NCI-H1048 (cell line): ENCODE data around the gene CHURC1.
"Not testable (repeated sequence)": the region's sequence is repeated elsewhere in the genome, so short reads cannot be mapped to it uniquely, and the experiment has no call there.

Experiments
- DNase-seq: peaks from one replicate; lab custom pipeline; 2025; lab: John Stamatoyannopoulos, UW

The CHURC1 gene

DNA sequence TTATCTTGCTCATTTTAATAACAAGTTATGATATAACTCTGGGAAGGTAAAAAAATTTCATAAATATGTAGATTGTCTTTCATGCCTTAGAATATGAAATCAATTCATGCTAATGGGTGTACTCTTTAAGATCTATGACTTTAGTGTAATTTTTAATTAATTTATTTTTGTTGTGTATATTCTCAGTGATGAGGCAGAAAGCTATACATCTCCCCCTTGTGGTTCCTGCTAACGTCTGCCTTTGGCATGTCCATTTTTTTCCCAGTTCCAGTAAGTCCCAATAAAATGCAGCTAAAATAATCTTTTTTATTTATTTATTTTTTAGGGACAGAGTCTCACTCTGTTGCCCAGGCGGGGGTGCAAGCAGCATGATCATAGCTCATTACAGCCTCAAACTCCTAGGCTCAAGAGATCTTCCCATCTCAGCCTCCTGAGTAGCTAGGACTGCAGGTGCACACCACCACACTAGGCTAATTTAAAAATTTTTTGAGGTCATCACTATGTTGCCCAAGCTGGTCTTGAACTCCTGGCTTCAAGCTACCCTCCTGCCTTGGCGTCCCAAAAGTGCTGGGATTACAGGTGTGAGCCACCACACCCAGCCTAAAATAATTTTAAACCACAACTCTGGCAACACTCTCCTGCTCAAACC, 3.3 kb upstream of the CHURC1 start:
- DNase-seq: no peak

DNA sequence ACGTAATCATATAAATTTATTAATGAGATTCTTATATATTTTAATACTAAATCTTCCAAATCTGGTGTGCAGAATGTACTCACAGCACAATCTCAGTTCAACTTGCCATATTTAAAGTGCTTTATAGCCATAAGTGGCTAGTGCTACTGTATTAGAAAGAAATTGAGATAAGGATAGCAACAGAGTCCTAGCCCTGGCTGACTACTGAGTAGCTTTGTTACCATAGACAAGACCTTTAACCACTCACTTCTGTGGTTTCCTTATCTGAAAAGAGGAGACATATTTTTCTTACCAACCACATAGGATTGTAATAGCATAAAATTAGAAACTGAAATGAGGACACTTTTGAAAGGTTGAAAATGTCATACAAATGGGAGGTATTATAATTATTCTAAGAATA, 2.0 kb upstream of the CHURC1 start:
- no peak for DNase-seq

DNA sequence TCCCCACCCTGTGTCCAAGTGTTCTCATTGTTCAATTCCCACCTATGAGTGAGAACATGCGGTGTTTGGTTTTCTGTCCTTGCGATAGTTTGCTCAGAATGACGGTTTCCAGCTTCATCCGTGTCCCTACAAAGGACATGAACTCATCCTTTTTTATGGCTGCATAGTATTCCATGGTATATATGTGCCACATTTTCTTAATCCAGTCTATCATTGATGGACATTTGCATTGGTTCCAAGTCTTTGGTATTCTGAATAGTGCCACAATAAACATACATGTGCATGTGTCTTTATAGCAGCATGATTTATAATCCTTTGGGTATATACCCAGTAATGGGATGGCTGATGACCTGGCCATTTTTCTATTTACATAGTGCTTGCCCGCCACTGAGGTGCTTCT, 778 bp upstream of the CHURC1 start:
- DNase-seq: not testable (repeated sequence)

DNA sequence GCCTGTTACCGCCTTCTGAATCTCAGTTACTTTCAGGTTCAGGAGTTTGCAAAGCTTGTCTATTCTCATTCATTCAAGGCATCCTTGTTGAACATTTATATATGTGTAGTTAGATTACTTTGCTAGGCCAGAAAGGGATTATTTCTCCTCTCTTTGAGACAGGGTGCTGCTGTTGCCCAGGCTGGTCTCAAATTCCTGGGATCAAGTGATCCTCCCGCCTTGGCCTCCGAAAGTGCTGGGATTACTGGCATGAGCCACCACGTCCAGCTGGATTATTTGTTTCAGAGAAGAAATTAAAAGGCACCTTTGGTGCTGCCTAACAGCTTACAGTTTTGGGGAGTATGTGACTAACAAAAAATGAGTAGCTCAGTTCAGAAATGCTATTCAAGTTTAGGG, 772 bp downstream of the CHURC1 start:
- DNase-seq: no peak

DNA sequence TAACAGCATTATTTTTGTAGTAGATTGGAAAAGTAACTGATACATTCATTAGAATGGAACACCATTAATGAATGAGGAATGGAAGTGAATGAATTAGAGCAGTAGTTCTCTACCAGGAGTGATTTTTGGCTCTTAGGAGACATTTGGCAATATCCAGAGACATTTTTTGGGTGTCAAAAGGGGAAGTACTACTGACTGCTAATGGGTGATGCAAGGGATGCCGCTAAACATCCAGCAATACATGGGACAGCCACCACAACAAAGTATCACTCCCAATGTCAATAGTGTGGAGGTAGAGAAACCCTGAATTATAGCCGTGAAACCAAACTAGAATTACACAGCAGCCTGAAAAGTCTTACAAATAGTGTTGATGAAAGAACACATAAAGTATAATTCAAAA, 1.5 kb downstream of the CHURC1 start:
- DNase-seq: no peak

DNA sequence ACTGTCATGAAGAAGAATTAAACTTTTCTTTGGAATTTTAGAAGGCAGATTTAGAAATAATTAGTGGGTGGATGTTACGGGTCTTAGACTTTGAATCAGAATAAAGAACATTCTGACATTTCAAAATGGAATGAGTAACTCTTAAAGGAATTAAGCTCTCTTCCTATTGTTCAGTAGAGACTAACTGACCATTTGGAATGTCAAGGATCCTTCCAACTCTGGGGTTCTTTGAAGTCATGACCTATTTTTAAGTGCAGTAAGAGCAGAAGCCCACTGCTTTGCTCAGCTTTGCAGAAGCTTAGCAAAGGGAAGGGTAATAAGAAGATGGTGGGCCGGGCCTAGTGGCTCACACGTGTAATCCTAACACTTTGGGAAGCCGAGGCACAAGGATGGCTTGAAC, 4.0 kb downstream of the CHURC1 start:
- no peak for DNase-seq

DNA sequence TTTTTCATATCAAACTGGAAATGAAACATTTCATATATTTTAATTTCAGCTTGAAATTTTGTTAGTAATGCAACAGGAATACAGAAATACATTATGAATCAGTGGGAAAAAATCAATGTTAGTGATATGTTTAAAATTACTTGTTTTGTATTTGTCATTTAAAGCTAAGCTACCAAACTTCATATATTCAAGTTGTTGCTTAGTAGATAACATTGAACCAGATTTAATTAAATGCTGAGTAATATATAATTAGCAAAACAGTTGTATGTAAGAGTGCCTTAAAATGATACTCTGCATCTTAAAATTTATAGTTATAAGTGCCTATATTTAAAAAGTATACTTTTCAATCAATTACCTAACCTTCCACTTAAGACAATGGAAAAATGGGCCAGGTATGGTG, 5.0 kb downstream of the CHURC1 start:
- no peak for DNase-seq

DNA sequence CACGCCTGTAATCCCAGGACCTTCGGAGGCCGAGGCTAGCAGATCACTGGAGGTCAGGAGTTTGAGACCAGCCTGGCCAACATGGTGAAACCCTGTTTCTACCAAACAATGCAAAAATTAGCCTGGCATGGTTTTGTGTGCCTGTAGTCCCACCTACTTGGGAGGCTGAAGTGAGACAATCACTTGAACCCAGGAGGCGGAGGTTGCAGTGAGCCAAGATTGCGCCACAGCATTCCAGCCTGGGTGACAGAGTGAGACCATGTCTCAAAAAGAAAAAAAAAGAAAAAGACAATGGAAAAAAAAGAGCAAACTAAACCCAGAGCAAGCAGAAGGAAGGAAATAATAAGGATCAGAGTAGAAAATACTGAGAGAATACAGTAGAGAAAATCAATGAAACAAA, 5.4 kb downstream of the CHURC1 start:
- DNase-seq: no peak

DNA sequence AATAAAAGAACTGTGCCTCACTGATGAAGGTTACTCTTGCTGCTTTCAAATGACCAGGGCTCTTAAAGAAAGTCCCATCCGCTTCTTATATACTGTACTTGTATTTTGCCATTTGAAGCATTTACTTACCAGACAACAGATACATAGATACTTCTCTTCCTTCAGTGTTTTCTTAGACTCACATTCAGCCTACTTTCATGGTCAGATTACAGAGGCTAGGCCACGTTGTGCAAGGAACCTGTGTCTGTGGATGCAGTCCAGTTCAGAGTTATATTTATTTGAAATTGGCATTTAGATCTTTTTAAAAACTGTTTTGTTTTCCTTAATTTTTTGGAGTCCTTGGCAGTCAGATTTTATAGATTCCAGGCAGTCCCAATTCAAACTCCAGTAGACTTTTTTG, 6.2 kb downstream of the CHURC1 start:
- no peak for DNase-seq

DNA sequence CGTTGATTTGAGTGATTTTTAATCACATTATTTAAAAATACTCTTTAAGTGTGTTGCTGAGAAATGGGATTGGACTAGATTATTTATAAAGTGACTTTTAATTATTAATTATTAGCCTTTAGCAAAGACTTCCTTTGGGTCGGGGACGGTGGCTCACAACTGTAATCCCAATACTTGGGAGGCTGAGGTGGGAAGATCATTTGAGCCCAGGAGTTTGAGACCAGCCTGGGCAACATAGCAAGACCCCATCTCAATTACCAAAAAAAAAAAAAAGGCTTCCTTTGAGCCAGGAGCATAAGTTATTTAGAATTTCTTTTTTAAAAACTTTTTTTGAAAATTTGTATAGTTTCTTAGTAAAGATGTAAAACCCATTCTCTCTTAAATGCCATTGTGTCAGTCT, 8.8 kb downstream of the CHURC1 start:
- DNase-seq: no peak

DNA sequence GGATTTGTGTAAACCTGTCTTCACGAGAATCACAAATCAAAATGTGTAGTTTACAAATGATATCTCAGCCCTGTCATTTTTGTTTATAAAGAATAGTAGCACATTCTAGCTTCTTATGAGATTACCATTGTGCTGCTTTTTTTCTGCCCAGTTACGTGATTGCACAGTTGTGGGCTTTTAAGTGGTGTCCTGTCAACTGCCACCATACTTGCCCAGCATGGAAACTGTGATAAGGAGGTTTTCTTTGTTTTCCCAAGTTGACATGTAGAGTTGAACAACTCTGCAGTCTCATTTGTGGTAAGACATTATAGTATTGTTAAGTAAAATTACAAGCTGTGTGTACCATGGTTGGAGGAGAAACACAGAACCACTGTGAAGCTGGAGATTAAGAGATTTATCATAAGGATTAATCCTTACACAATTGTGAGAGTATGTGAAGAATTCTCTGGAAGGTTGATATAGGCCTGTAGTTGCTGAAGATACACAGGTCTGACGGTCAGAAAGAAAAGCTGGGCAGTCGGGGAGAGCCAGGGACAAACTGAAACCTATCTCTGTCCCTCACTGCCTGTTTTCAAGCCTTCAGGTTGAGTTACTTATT, 12.2 kb downstream of the CHURC1 start:
- DNase-seq: no peak

DNA sequence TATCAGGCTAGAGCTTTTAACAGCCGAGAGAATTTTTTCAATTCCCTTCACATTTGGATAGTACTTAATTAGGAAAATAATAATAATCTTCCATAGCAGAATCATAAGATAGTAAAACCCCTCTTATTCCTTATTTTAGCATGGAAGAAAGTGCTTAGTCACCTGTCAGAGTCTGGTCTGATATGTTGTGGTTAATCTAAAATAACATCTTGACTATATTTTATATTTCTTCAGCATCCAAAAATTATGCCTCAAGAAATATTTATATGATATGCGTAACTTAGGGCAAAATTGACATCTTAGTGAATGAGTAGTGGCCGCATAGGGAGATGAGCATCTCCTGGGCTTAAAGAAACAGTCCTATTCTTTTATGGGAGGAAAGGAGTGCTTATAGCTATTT, 12.8 kb downstream of the CHURC1 start:
- DNase-seq: no peak

DNA sequence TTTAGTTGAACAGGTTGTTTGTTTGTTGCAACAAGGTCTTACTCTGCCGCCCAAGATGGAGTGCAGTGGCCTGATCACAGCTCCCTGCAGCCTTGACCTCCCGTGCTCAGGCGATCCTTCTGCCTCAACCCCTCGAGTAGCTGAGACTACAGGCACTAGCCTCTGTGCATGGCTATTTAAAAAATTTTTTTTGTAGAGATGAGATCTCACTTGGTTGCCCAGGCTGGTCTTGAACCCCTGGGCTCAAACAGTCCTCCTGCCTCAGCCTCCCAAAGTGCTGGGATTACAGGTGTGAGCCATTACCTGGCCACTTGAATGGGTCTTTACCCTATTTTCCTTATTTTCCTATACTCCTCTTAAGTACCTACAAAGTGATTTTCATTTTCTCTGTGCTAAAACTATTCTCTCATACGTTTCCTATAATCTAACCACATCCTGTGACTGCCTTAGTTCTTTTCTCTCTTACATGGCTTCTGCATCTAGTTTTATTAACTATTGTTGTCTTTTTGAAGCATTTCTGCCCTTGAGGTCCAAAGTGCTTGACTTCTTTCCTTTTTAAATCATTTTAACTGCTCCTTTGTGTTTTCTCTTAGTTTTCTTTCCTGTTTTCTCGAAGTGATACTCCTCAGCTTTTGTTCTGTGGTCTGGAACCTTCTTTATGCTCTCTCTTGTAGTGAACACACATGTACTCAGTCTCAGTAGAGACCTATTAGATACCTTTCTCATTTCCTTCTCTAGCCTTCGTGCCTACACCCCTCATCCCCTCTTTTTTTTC, 14.2 kb downstream of the CHURC1 start:
- DNase-seq: no peak

DNA sequence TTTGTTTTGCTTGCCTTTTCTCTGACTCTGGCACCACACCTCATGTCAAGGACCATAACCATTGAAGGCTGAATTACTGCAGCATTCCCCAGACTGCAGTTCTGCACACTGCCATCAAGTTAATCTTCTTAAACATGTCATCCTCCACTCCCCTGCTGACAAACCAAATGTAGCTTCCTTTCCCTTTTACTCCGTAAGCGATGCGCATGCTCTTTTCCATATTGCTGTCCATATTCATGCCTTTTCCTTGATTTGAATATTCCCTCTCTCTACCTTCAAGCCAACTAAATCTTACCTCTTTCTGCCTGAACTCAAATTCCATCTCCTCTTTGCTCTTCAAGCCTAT, 14.7 kb downstream of the CHURC1 start:
- DNase-seq: no peak

DNA sequence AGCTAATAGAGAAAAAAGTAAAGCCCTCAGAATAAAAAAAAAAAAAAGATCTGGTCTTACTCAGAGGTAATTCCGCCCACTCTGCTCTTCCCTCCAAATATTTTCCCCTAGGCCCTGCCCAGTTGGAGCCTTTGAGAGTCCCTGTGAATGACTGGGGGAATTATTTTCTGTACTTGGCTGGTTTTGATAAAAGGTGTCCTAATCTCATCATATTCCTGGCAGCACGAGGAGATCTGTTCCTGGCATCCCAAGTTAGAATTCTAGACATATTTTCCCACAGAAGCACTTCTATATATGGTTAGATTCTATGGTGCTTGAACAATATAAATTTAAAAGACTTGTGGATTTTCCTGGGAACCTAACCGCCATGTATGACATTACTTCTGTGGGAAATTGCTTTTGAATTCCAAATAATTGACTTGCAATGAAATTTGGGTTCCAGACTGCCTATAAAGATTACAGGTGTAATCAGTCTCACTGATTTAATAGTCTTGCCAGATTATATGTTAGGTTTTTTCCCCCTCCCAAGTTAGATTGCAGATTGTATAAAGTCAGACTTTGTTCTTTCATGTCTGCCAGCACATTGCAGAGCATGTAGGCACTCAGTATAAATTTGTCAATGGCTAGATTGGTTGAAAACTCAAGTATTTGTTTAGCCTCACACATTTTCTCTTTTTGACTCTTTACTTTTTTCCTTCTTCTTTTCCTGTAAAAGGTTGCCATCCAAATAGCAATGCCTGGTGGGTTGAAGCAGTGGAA, 16.0 kb downstream of the CHURC1 start:
- no peak for DNase-seq

DNA sequence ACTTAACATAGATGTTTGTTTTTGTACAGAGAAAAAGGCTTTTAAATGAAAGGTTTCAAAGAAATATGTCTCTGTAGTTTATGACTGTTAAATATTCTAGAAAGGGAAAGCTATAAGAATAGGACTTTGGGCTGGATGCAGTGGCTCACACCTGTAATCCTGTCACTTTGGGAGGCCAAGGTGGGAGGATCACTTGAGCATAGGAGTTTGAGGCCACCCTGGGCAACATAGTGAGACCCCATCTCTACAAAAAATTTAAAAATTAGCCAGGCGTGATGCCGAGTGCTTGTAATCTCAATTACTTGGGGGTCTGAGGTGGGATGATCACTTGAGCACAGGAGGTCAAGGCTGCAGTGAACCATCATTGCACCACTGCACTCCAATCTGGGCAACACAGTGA, 16.9 kb downstream of the CHURC1 start:
- no peak for DNase-seq

DNA sequence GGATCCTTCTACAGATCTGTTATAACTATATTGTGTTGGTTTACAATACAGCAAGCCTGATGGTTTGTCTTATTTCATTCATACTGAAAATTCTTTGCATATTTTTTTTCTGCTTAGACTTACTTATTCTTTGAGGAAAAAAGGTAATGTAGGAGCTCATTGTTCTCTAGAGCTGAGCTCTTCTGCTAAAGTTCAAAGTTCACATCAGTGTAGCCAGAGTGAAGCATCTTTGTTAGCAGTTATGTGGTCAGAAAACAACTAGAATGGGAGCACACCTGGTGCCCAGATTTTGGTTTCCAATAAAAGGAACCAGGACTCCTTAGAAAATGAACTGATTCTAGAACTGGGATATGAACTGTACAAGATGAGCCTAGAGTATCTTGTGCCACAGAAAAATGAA, 18.0 kb downstream of the CHURC1 start:
- DNase-seq: no peak

DNA sequence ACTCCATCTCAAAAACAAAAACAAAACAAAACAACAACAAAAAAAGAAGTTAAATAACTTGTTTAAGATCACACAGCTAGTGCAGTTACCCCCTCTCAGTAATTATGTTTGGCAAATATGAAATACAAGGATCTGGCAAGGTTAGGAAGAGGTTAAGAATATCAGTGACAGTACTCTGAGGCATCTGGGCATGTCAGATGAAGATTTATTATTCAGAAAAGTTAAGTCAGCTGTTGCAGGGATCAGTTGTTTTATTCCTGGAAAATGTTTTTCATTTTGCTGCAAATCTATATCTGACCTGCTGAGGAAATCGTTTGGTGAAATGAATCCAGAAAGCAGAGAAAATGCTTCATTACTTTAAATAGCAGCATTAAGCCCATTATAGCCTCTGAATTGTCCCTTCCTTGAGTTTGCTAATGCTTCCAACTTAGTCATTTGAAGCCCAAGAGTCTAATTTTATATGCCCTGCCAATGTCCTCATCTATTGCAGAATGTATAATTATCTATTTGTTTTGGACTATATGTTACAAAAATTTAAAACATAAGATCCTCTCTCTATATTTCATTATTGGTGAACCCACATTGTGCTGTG, 20.2 kb downstream of the CHURC1 start:
- DNase-seq: no peak

DNA sequence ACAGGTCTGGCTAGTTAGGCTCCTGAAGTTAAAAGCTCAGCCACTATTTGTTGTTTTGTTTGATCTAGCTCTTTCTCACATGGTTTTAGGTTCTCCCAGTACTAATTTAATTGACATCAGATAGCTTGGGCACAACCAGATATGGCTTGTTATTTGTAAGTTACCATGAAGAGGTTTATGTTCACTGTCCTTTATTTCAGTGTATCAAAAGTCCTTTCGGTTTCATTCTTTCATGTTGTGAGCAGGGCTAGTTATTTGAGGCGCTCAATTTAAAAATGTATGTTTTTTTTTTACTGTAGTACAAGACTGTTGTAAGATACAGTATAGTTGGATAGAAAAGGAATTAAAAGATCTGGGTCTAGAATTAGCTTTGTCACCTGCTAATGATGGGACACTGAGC, 21.3 kb downstream of the CHURC1 start:
- DNase-seq: no peak

DNA sequence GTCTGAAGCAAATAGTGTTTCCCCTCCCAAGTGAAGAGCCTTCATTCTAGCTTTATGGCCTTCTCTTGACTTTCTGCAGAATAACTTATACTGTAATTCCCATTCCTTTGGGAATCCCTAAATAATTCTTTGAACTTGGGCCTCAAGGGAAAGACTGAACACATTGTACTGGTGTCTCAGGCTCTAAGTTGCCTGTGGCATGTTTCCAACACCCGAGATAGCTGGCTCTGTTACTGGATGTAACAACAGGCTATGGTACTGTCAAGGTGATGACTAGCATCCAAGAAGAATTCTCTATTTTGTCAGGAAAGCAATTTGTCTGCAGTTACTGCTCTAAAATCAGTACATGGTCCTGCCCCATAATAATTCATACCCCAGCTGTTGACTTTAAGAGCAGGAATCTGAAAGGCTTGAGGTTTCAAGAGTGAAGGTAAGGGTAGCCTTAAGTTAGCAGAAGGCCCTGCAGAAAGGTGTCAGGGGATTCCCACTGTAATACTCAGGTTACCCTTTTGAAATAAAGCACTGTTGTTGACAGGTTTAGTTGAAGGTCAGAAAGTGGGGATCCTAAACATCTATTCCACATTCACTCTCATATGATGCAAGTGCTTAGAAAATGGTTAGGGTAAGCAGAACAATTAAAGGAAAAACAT, 23.0 kb downstream of the CHURC1 start:
- DNase-seq: no peak

DNA sequence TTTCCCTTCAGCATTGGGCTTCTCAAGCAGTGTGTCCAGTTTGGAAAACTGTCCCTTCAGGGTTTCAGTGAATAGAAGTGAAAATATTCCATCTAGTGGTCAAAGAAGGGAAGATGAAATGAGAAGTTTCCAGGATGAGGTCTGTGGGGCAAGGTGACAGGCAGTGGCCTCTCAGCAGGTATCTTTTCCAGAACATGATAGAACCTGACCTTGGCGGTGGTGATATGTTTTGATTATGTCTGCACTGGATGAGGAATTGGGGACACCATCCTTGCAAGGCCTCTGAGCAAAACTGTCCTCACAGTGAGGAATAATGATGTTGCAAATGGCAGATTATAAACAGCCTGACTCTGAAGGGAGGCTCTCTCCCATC, 23.6 kb downstream of the CHURC1 start:
- DNase-seq: no peak
